GM12864 (cell line): Measurements from ENCODE around the gene FITM1.

Experiments
- DNase-seq: peaks from one replicate; pipeline ENCODE4 v3.0.0-alpha.2; 2011; ENCODE audit warnings: low read depth
- H3K4me3 ChIP-seq: 2 replicates; pipeline ENCODE4 v1.5.1; 2011; ENCODE audit warnings: mild to moderate bottlenecking, low read depth, low read length, control low read depth
- TF ChIP-seq, protein P1 (sequence below): IDR thresholded peaks from 2 replicates; pipeline ENCODE4 v1.5.1; 2011; ENCODE audit warnings: low read depth, mild to moderate bottlenecking, moderate library complexity, low read length, control low read depth, inconsistent platforms; ENCODE audit errors: missing control alignments

Gene FITM1

DNA sequence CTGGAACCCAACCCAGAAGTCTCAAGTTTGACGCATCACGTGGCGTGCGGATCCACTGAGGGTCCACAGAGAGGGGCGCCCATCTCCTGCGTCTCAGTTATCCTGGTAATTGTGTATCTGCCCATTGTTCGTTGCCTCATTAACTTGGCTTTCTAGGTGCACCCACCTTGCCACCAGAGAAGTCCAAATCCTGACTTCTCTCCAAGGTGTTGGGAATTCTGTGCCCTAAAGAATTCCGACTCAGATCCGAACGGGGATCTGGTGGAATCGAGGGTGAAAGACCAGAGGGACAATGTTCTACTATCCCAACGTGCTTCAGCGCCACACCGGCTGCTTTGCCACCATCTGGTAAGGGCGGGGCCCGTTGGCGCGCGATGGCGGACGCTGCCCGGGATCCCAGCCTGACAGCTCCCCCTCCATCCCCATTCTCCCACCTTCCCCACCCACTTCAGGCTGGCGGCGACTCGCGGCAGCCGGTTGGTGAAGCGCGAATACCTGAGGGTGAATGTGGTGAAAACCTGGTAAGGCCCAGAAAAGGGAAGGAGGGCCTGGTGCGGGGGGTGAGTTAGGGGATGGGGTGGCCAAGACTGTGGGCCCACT, 41.9 kb downstream of the FITM1 start:
- TF ChIP-seq, protein P1, sequence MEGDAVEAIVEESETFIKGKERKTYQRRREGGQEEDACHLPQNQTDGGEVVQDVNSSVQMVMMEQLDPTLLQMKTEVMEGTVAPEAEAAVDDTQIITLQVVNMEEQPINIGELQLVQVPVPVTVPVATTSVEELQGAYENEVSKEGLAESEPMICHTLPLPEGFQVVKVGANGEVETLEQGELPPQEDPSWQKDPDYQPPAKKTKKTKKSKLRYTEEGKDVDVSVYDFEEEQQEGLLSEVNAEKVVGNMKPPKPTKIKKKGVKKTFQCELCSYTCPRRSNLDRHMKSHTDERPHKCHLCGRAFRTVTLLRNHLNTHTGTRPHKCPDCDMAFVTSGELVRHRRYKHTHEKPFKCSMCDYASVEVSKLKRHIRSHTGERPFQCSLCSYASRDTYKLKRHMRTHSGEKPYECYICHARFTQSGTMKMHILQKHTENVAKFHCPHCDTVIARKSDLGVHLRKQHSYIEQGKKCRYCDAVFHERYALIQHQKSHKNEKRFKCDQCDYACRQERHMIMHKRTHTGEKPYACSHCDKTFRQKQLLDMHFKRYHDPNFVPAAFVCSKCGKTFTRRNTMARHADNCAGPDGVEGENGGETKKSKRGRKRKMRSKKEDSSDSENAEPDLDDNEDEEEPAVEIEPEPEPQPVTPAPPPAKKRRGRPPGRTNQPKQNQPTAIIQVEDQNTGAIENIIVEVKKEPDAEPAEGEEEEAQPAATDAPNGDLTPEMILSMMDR = no peak
- H3K4me3 ChIP-seq = peak overlapping the region; percentile 65

DNA sequence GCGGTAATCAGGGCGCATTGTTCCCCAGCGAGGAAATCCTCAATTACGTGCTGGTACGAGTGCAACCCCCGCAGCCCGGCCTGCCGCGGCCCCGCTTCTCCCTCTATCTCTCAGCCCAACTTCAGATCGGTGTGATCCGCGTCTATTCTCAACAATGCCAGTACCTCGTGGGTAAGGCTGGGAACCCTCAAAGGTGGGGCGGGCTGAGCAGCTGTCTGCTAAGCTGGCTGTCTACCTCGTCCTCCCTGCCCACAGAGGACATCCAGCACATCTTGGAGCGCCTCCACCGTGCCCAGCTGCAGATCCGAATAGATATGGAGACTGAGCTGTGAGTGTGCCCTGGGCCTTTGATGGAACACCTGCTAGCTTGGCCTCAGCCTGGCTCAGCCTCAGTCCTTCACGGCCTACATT, 42.4 kb downstream of the FITM1 start:
- TF ChIP-seq, protein P1 = no peak
- peak overlapping the region; percentile 65 for H3K4me3 ChIP-seq
- DNase-seq = no peak

More for the DNA sequence above, 41.9 kb downstream of the FITM1 start:
- DNase-seq = no peak

DNA sequence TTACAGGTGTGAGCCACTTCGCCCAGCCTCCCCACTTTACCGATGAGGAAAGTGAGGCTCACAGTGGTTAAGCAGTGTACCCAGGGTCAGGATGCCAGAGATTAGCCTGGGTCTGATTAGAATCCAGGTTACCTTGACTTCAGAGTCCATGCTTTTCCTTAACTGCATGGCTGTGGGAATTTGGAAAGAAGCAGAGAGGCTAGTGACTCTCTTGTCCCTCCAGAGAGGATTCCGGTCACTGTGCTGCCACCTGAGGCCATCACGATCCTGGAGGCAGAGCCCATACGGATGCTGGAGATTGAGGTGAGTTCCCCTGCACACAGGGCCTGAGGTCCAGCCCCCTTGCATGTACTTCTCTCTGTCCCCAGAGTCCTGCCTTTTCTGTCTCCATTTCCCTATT, 46.1 kb downstream of the FITM1 start:
- TF ChIP-seq, protein P1 = no peak

DNA sequence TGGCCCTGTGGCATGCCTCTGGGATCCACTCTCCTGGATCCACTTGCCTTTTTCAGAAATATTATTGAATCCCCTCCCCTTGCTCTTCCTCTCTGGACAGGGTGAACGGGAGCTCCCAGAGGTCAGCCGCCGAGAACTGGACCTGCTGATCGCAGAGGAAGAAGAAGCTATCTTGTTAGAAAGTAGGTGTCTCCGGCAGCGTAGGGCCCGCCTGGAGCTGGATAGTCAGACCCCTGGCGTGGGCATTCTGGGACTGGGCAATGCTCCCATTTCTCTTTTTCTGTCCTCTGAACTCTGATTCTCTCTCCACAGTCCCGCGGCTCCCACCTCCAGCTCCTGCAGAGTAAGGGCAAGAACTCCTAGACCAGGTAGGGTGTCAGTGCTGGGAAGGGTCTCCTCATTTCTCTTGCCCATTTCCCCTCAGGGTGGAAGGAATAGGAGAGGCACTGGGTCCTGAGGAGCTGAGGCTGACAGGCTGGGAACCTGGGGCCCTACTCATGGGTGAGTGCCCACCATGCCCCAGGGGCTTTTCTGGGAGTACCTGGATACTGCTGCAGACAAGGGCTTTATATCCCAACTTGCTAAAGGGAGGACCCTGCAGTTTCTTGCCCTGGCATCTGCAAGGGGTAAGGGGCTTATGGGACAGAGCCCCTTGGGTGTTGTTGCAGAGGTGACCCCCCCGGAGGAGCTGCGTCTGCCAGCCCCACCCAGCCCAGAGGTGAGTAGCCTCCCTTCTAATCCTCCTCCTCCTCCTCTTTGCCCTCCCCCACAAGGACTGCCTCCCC, 46.8 kb downstream of the FITM1 start:
- H3K4me3 ChIP-seq = no peak overlapping the region
- DNase-seq = no peak
- TF ChIP-seq, protein P1 = no peak

More for the DNA sequence above, 46.1 kb downstream of the FITM1 start:
- DNase-seq = no peak
- no peak overlapping the region for H3K4me3 ChIP-seq

DNA sequence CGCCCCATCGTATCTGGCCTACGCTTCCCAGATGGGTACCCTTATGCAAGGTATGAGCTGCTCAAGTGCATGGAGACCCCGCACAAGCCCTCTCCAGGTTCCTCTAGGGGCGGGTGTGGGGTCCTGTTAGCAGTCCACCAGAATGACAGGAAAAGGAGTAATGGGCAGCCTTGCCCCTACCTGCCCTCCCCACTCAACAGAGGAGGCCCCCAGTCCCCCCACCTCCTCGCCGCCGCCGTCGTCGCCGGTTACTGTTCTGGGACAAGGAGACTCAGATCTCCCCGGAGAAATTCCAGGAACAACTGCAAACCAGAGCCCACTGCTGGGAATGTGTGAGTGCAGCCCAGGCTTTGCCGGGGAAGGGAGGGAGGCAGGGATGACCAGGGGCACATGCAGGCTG, 47.4 kb downstream of the FITM1 start:
- DNase-seq = no peak
- H3K4me3 ChIP-seq = no peak overlapping the region
- TF ChIP-seq, protein P1 = no peak

DNA sequence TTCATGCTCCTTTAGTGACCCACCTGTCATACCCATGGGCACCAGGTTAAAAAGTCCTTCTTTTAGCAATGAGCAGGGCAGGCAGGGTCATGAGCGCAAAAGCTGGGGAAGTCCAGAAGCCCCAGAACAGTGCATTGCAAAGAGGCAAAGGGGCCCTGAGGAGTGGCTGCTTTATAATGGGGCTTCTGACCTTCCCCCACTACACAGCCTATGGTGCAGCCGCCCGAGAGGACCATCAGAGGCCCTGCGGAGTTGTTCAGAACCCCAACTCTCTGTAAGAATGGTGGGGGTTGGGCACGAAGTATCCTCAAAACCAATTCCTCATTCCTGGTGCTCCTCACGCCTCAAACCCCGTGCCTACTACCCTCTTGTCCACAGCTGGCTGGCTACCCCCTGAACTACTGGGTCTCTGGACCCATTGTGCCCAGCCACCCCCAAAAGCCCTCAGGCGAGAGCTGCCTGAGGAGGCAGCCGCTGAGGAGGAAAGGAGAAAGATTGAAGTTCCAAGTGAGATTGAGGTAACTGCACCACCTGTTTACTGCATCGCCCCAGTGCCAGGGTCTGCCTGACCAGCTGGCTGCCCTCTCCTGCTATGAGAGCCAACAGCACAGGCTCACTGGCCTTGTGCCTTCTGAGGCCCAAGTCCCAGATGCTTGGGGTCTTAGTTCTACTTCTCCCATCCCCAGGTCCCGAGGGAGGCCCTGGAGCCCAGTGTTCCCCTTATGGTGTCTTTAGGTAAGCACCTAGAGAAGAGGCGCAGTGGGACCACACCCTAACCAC, 48.1 kb downstream of the FITM1 start:
- H3K4me3 ChIP-seq = no peak overlapping the region
- no peak for DNase-seq
- TF ChIP-seq, protein P1 = no peak
